NCI-H446 treated with DMSO at 0.1 percent for 48 hours (cell line): ENCODE data around the gene IGF2R.
"Not testable (repeated sequence)": the region's sequence is repeated elsewhere in the genome, so short reads cannot be mapped to it uniquely, and the experiment has no call there.

Source experiments
- DNase-seq: peaks from one replicate; lab custom pipeline; 2025; lab: John Stamatoyannopoulos, UW

The IGF2R gene

GRCh38 chr6:159968295-159969203 is at the start of gene IGF2R:
Gene IGF2R, plus strand, starts transcription at chr6:159969082. Its CDS starts 165 bp downstream, at chr6:159969247.
- peak; percentile 47 for DNase-seq

GRCh38 chr6:159919800-159920199 is 49.1 kb upstream of the IGF2R start:
- no peak for DNase-seq

- not testable (repeated sequence) for DNase-seq
Measured at GRCh38 chr6:159924150-159924549, 44.7 kb upstream of the IGF2R start.

GRCh38 chr6:159926542-159927203 is 42.2 kb upstream of the IGF2R start:
- DNase-seq, result no peak

- DNase-seq, result no peak
Measured at GRCh38 chr6:159929819-159930218, 39.1 kb upstream of the IGF2R start.

- no peak for DNase-seq
Measured at GRCh38 chr6:159931112-159931511, 37.8 kb upstream of the IGF2R start.

- no peak for DNase-seq
Measured at GRCh38 chr6:159931846-159932245, 37.0 kb upstream of the IGF2R start.

GRCh38 chr6:159933077-159933476 is 35.8 kb upstream of the IGF2R start:
- no peak for DNase-seq

- no peak for DNase-seq
Measured at GRCh38 chr6:159934181-159934580, 34.7 kb upstream of the IGF2R start.

GRCh38 chr6:159935065-159935464 is 33.8 kb upstream of the IGF2R start:
- DNase-seq, result no peak

- DNase-seq, result no peak
Measured at GRCh38 chr6:159935633-159936032, 33.2 kb upstream of the IGF2R start.

- no peak for DNase-seq
Measured at GRCh38 chr6:159939591-159940016, 29.3 kb upstream of the IGF2R start.

- no peak for DNase-seq
Measured at GRCh38 chr6:159941286-159942113, 27.4 kb upstream of the IGF2R start.

GRCh38 chr6:159943101-159943632 is 25.7 kb upstream of the IGF2R start:
- DNase-seq, result no peak

- no peak for DNase-seq
Measured at GRCh38 chr6:159943968-159944598, 24.8 kb upstream of the IGF2R start.

- DNase-seq, result no peak
Measured at GRCh38 chr6:159945801-159946392, 23.0 kb upstream of the IGF2R start.

- DNase-seq, result no peak
Measured at GRCh38 chr6:159946912-159947311, 22.0 kb upstream of the IGF2R start.

- no peak for DNase-seq
Measured at GRCh38 chr6:159948199-159948598, 20.7 kb upstream of the IGF2R start.

- no peak for DNase-seq
Measured at GRCh38 chr6:159951772-159952171, 17.1 kb upstream of the IGF2R start.

- no peak for DNase-seq
Measured at GRCh38 chr6:159952289-159953005, 16.4 kb upstream of the IGF2R start.
